HepG2 (cell line): ENCODE measurements around the gene WDR18. TPM values are rescaled to one million over a fixed set of nuclear protein-coding genes. Genes with fewer than 3 reads are reported as not detected.

ENCODE experiments used
- AGO2 ChIP-seq: fragments of 200-400 bp; formaldehyde crosslinking; optimal IDR thresholded peaks from 2 replicates; pipeline ENCODE3; 2017; ENCODE audit warnings: mild to moderate bottlenecking, low read depth, low read length, moderate library complexity
- ARID2 ChIP-seq: sonication (generic); formaldehyde crosslinking; IDR thresholded peaks from 2 replicates; pipeline ENCODE4 v1.8.1; 2022; ENCODE audit warnings: mild to moderate bottlenecking, missing genetic modification reagents, borderline replicate concordance
- ATF2 ChIP-seq: sonication (generic); formaldehyde crosslinking; IDR thresholded peaks from 2 replicates; pipeline ENCODE4 v1.4.0; 2020; ENCODE audit warnings: missing genetic modification reagents
- EED ChIP-seq: sonication (generic); formaldehyde crosslinking; IDR thresholded peaks from 2 replicates; pipeline ENCODE4 v1.5.0; 2020; ENCODE audit warnings: mild to moderate bottlenecking, missing genetic modification reagents
- ELF1 ChIP-seq: sonication (generic); formaldehyde crosslinking; IDR thresholded peaks from 2 replicates; pipeline ENCODE4 v1.4.0; 2020; ENCODE audit warnings: missing genetic modification reagents
- HNRNPUL1 ChIP-seq: fragments of 200-400 bp; formaldehyde crosslinking; IDR thresholded peaks from 2 replicates; pipeline ENCODE4 v1.6.1; 2017; ENCODE audit warnings: low read depth, mild to moderate bottlenecking, low read length, moderate library complexity
- HOXA5 ChIP-seq: sonication (generic); formaldehyde crosslinking; IDR thresholded peaks from 2 replicates; pipeline ENCODE4 v1.4.0; 2020; ENCODE audit warnings: missing genetic modification reagents
- KDM2A ChIP-seq: sonication (generic); formaldehyde crosslinking; IDR thresholded peaks from 2 replicates; pipeline ENCODE4 v1.4.0; 2020; ENCODE audit warnings: low read depth, missing genetic modification reagents, borderline replicate concordance
- MNT ChIP-seq: fragments of 450-650 bp; IDR thresholded peaks from 2 replicates; pipeline ENCODE4 v1.6.1; 2016
- NR1H2 ChIP-seq: sonication (generic); formaldehyde crosslinking; IDR thresholded peaks from 2 replicates; pipeline ENCODE4 v1.8.1; 2022; ENCODE audit warnings: low read depth, missing genetic modification reagents, borderline replicate concordance
- RBFOX2 ChIP-seq: fragments of 200-400 bp; formaldehyde crosslinking; IDR thresholded peaks from 2 replicates; pipeline ENCODE4 v1.6.1; 2017; ENCODE audit warnings: low read depth, mild to moderate bottlenecking, low read length
- SIX1 ChIP-seq: sonication (generic); formaldehyde crosslinking; IDR thresholded peaks from 2 replicates; pipeline ENCODE4 v1.4.0; 2020; ENCODE audit warnings: missing genetic modification reagents, borderline replicate concordance
- TCF7 ChIP-seq: sonication (generic); IDR thresholded peaks from 2 replicates; pipeline ENCODE4 v1.6.1; 2016; ENCODE audit warnings: antibody characterized with exemption, low read depth
- TEAD3 ChIP-seq: optimal IDR thresholded peaks from 2 replicates; pipeline ENCODE3; 2016; ENCODE audit warnings: borderline replicate concordance
- ZBTB38 ChIP-seq: sonication (generic); formaldehyde crosslinking; IDR thresholded peaks from 2 replicates; pipeline ENCODE4 v1.5.1; 2020; ENCODE audit warnings: mild to moderate bottlenecking, missing genetic modification reagents
- ZNF546 ChIP-seq: sonication (generic); formaldehyde crosslinking; conservative IDR thresholded peaks from 2 replicates; pipeline ENCODE4 v1.8.1; 2023; ENCODE audit warnings: mild to moderate bottlenecking, missing genetic modification reagents
- ZNF598 ChIP-seq: sonication (generic); formaldehyde crosslinking; IDR thresholded peaks from 2 replicates; pipeline ENCODE4 v1.5.1; 2020; ENCODE audit warnings: mild to moderate bottlenecking, missing genetic modification reagents, borderline replicate concordance
- polyA plus RNA-seq, 8 experiments: library from polyadenylated mRNA; depleted of rRNA in 3 of 8; stranded (reverse) in 7 of 8; unstranded in 1 of 8; fragments of >200 nt; fragmentation: Illumina TruSeq in 4 of 8; extraction: Trizol in 4 of 8; gene quantifications; 2 replicates each; pipeline versions ENCODE4 v1.2.1 to v1.2.3, GENCODE V29; 2011 to 2016; ENCODE audit warnings: low read depth in 4 of 8, missing spikeins in 1 of 8, mixed read lengths in 1 of 8; ENCODE audit not compliant: insufficient read depth in 1 of 8
- total RNA-seq, 5 experiments: library from RNA; depleted of rRNA; stranded (reverse); fragments of >200 nt; fragmentation: Illumina TruSeq; extraction: Trizol; gene quantifications; 2 replicates each; pipeline ENCODE4 v1.2.3, GENCODE V29; 2016; ENCODE audit warnings: low read depth in 1 of 5
- TF ChIP-seq, protein P1 (sequence below): sonication (generic); formaldehyde crosslinking; IDR thresholded peaks from 2 replicates; pipeline ENCODE4 v1.4.0; 2020; ENCODE audit warnings: missing genetic modification reagents, borderline replicate concordance
- TF ChIP-seq, protein P2 (sequence below): sonication (generic); formaldehyde crosslinking; IDR thresholded peaks from 2 replicates; pipeline ENCODE4 v1.4.0; 2020; ENCODE audit warnings: missing genetic modification reagents
- TF ChIP-seq, protein P3 (sequence below), 2 experiments: fragments of 450-650 bp in 1 of 2; sonication (generic) in 1 of 2; formaldehyde crosslinking; IDR thresholded peaks; 2 replicates each; pipeline versions ENCODE4 v1.5.0 to v1.8.0; 2020 to 2022; ENCODE audit warnings: mild to moderate bottlenecking in 1 of 2, missing genetic modification reagents in 1 of 2

WDR18 gene
- total and polyA plus RNA-seq, 2 of the 13 experiments (the other 11 are each of a cell fraction or from before 2014, with no cell fraction given): 36.4 to 47.6 TPM

DNA sequence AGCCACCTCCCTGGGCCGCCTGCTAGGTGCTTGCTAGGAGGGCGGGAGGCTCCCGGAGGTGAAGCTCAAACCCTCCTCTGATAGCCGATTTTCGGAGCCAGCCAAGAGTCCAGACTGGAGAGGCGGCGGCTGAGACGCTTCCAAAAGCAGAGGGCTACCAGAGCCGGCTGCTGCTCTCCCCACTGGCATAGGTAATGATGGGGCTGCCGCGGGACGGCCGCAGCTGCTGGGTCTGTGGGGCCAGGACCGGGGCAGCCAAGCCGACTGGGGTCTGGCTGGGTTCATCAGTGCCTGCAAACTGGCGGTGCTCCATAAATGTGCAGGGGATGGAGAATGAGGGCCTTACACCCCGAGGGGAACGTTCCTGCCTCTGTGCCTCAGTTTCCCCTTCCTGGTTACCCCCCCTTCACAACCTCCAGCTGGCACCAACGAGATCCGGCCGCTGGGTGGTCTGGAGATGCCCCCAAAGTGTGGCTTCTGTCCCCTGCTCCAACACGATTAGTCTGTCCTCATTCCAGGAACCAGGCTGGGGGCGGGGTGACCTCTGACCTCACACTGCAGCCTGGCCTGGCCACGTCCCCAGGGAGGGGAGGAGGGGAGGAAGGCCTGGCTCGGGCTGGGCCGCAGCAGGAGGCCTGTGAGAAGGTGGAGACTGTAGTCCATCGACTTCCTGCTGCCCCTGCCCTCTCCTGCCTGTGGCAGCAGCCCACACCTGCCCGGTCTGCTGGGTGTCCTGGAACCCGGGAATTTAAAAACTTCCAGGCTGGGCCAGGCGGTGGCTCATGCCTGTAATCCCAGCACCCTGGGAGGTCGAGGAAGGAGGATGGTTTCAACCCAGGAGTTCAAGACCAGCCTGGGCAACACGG lies 3.8 kb upstream of the WDR18 start (continued):
- TF ChIP-seq SIX1 (peak; percentile 48; the same call in 1 of the 2 replicates), NR1H2 (CRISPR knock-in tag) (no peak), AGO2 (peak; percentile 48), HNRNPUL1 (no peak), EED (CRISPR knock-in tag) (peak; percentile 77; the same call in 1 of the 2 replicates), TCF7 (no peak), HOXA5 (CRISPR knock-in tag) (no peak), RBFOX2 (peak; percentile 57), MNT (no peak), ZNF598 (CRISPR knock-in tag) (0 out of 2 replicates have a peak, but pooled peaks have one; percentile 51), ZNF546 (CRISPR knock-in tag) (no peak), ARID2 (CRISPR knock-in tag) (peak; percentile 29; the same call in 1 of the 2 replicates), ELF1 (CRISPR knock-in tag) (peak; percentile 70), TEAD3 (CRISPR knock-in tag) (peak; percentile 91), ATF2 (peak; percentile 70; the same call in 1 of the 2 replicates), KDM2A (peak; percentile 82; the same call in 1 of the 2 replicates), ZBTB38 (CRISPR knock-in tag) (peak; percentile 98)
- TF ChIP-seq, protein P1, sequence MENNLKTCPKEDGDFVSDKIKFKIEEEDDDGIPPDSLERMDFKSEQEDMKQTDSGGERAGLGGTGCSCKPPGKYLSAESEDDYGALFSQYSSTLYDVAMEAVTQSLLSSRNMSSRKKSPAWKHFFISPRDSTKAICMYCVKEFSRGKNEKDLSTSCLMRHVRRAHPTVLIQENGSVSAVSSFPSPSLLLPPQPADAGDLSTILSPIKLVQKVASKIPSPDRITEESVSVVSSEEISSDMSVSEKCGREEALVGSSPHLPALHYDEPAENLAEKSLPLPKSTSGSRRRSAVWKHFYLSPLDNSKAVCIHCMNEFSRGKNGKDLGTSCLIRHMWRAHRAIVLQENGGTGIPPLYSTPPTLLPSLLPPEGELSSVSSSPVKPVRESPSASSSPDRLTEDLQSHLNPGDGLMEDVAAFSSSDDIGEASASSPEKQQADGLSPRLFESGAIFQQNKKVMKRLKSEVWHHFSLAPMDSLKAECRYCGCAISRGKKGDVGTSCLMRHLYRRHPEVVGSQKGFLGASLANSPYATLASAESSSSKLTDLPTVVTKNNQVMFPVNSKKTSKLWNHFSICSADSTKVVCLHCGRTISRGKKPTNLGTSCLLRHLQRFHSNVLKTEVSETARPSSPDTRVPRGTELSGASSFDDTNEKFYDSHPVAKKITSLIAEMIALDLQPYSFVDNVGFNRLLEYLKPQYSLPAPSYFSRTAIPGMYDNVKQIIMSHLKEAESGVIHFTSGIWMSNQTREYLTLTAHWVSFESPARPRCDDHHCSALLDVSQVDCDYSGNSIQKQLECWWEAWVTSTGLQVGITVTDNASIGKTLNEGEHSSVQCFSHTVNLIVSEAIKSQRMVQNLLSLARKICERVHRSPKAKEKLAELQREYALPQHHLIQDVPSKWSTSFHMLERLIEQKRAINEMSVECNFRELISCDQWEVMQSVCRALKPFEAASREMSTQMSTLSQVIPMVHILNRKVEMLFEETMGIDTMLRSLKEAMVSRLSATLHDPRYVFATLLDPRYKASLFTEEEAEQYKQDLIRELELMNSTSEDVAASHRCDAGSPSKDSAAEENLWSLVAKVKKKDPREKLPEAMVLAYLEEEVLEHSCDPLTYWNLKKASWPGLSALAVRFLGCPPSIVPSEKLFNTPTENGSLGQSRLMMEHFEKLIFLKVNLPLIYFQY (CRISPR knock-in tag): peak; percentile 89
- TF ChIP-seq, protein P2, sequence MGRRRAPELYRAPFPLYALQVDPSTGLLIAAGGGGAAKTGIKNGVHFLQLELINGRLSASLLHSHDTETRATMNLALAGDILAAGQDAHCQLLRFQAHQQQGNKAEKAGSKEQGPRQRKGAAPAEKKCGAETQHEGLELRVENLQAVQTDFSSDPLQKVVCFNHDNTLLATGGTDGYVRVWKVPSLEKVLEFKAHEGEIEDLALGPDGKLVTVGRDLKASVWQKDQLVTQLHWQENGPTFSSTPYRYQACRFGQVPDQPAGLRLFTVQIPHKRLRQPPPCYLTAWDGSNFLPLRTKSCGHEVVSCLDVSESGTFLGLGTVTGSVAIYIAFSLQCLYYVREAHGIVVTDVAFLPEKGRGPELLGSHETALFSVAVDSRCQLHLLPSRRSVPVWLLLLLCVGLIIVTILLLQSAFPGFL (CRISPR knock-in tag): no peak
- TF ChIP-seq, protein P3, sequence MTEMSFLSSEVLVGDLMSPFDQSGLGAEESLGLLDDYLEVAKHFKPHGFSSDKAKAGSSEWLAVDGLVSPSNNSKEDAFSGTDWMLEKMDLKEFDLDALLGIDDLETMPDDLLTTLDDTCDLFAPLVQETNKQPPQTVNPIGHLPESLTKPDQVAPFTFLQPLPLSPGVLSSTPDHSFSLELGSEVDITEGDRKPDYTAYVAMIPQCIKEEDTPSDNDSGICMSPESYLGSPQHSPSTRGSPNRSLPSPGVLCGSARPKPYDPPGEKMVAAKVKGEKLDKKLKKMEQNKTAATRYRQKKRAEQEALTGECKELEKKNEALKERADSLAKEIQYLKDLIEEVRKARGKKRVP (CRISPR knock-in tag; IDR thresholded peaks at IDR 0.05): peak in 1 of 2 experiments; percentile 47; a peak in 2 of 4 replicates
